Esophagus muscularis mucosa (tissue), 4 donors: ENCODE results near the gene TNS1. TPM values are rescaled to one million over a fixed set of nuclear protein-coding genes. Genes with fewer than 3 reads are reported as not detected.

Experiments
- DNase-seq: peaks from one replicate; pipeline ENCODE4 v3.0.0-alpha.2; 2017; ENCODE audit errors: extremely low spot score
- H3K27ac ChIP-seq, 4 donors: fragments of 200-600 bp; sonication (generic); replicated peaks in 1 of 4; 1 replicate in 3 of 4; 2 replicates in 1 of 4; pipeline ENCODE4 v1.5.1; 2016 to 2019; ENCODE audit warnings: mild to moderate bottlenecking in 1 of 4
- H3K27me3 ChIP-seq, 4 donors: fragments of 200-600 bp; sonication (generic); one replicate each; pipeline versions ENCODE4 v1.5.1 to v1.6.0; 2016 to 2019
- H3K36me3 ChIP-seq, 4 donors: fragments of 200-600 bp; sonication (generic); one replicate each; pipeline ENCODE4 v1.5.1; 2016 to 2019
- H3K4me1 ChIP-seq, 4 donors: fragments of 200-600 bp; sonication (generic); one replicate each; pipeline ENCODE4 v1.5.1; 2016 to 2019
- H3K4me3 ChIP-seq, 4 donors: fragments of 200-600 bp; sonication (generic); 1 replicate in 2 of 4; 2 replicates in 2 of 4; pipeline ENCODE4 v1.5.1; 2016 to 2019; ENCODE audit warnings: mild to moderate bottlenecking in 4 of 4, moderate library complexity in 1 of 4
- H3K9me3 ChIP-seq, 4 donors: fragments of 200-600 bp; sonication (generic); 1 replicate in 3 of 4; 2 replicates in 1 of 4; pipeline ENCODE4 v1.5.1; 2016 to 2019
- CTCF ChIP-seq, 3 experiments: fragments of 200-600 bp in 2 of 3; fragments of 450-650 bp in 1 of 3; sonication (generic) in 2 of 3; IDR thresholded peaks; one replicate each; pipeline ENCODE4 v1.5.1; 2017 to 2019; ENCODE audit warnings: antibody characterized with exemption in 3 of 3, mild to moderate bottlenecking in 2 of 3, moderate library complexity in 1 of 3
- EP300 ChIP-seq: sonication (generic); formaldehyde crosslinking; IDR thresholded peaks from one replicate; pipeline ENCODE4 v1.6.1; 2017; ENCODE audit warnings: antibody characterized with exemption
- POLR2A ChIP-seq: fragments of 450-650 bp; IDR thresholded peaks from one replicate; pipeline ENCODE4 v1.6.1; 2017; ENCODE audit warnings: antibody characterized with exemption, moderate library complexity, mild to moderate bottlenecking, low read depth
- POLR2AphosphoS5 ChIP-seq, 2 donors: sonication (generic); formaldehyde crosslinking; IDR thresholded peaks; one replicate each; pipeline ENCODE4 v1.6.1; 2017; ENCODE audit warnings: antibody characterized with exemption in 2 of 2
- WGBS: methylation state at CpG from one replicate; pipeline ENCODE4 v1.1.5; 2018; 5-methylcytosine and 5-hydroxymethylcytosine counted together
- intact Hi-C: fragments of 100-400 bp; cut with DNase I; formaldehyde crosslinking; loops from one replicate; pipeline ENCODE4 v1.15.1; 2023
- total RNA-seq, 4 donors: library from RNA; depleted of rRNA; stranded (reverse); fragments of >200 nt; gene quantifications; one replicate each; pipeline versions ENCODE4 v1.1.0 to v1.2.1, GENCODE V29; 2016

The TNS1 gene
- total RNA-seq, 4 donors from 2014 or later = 1,001 to 2,170 (median 1,411) TPM

- Histone ChIP-seq H3K4me1 (peaks cover 11 to 46% (median 37%) of the 10 kb centered on the region in 4 donors), H3K36me3 (no peaks in the 10 kb centered on the region), H3K4me3 (no peak overlapping the region), H3K27ac (peak overlapping the region in 1 of 4 donors; percentile 23), H3K27me3 (peaks cover 0 to 46% (median 12%) of the 10 kb centered on the region in 4 donors), H3K9me3 (no peaks in the 10 kb centered on the region)
- 83% methylated on average over 3 of the region's 3 CpGs for WGBS
- TF ChIP-seq CTCF (IDR thresholded peaks at IDR 0.05) (no peak), POLR2A (no peak), POLR2AphosphoS5 (IDR thresholded peaks at IDR 0.05) (no peak), EP300 (no peak)
- intact Hi-C loops = no loop called here
- no peak for DNase-seq
These were observed 2.7 kb upstream of the TNS1 start for GRCh38 chr2:218005486-218005885.

- H3K4me1 ChIP-seq = peaks cover 11 to 41% (median 33%) of the 10 kb centered on the region in 4 donors
- no peaks in the 10 kb centered on the region for H3K9me3 ChIP-seq
- H3K27me3 ChIP-seq = peaks cover 0 to 41% (median 10%) of the 10 kb centered on the region in 4 donors
- no peaks in the 10 kb centered on the region for H3K36me3 ChIP-seq
- DNase-seq = no peak
- no peak overlapping the region for H3K4me3 ChIP-seq
- peak overlapping the region in 2 of 4 donors; percentile 23 to 28 for H3K27ac ChIP-seq
- TF ChIP-seq EP300 = no peak
- no peak for TF ChIP-seq POLR2AphosphoS5 (IDR thresholded peaks at IDR 0.05)
- TF ChIP-seq CTCF (IDR thresholded peaks at IDR 0.05) = no peak
- TF ChIP-seq POLR2A = no peak
- WGBS = 96% methylated on average over 3 of the region's 4 CpGs
- intact Hi-C loops = no loop called here
These were observed 2.2 kb upstream of the TNS1 start for GRCh38 chr2:218005028-218005427.

GRCh38 chr2:218003981-218004419 is 1.2 kb upstream of the TNS1 start:
- H3K27ac ChIP-seq = peak overlapping the region; percentile 70 to 79 (median 73)
- H3K36me3 ChIP-seq = no peaks in the 10 kb centered on the region
- H3K9me3 ChIP-seq = no peaks in the 10 kb centered on the region
- peak; percentile 51 to 52 for TF ChIP-seq POLR2AphosphoS5 (IDR thresholded peaks at IDR 0.05)
- no peak for TF ChIP-seq EP300
- peaks cover 11 to 35% (median 27%) of the 10 kb centered on the region in 4 donors for H3K4me1 ChIP-seq
- intact Hi-C loops = no loop called here
- peaks cover 0 to 31% (median under 1%) of the 10 kb centered on the region in 4 donors for H3K27me3 ChIP-seq
- WGBS = 32% methylated on average over 4 of the region's 6 CpGs
- peak; percentile 93 for DNase-seq
- no peak overlapping the region for H3K4me3 ChIP-seq

- Histone ChIP-seq H3K27ac (peak overlapping the region; percentile 70 to 79 (median 73)), H3K4me3 (peak overlapping the region; percentile 40 to 55 (median 47)), H3K27me3 (peaks cover 0 to 25% (median 0%) of the 10 kb centered on the region in 4 donors), H3K4me1 (peaks cover 11 to 34% (median 25%) of the 10 kb centered on the region in 4 donors), H3K9me3 (no peaks in the 10 kb centered on the region), H3K36me3 (no peaks in the 10 kb centered on the region)
- DNase-seq = no peak
- WGBS = 58% methylated on average over 10 of the region's 11 CpGs
- TF ChIP-seq EP300 (no peak), CTCF (IDR thresholded peaks at IDR 0.05) (no peak), POLR2AphosphoS5 (IDR thresholded peaks at IDR 0.05) (no peak), POLR2A (no peak)
- intact Hi-C loops = no loop called here
These were observed 618 bp upstream of the TNS1 start for GRCh38 chr2:218003281-218003944.

GRCh38 chr2:218002143-218002844 is 501 bp downstream of the TNS1 start:
- peak overlapping the region; percentile 40 to 55 (median 47) for H3K4me3 ChIP-seq
- intact Hi-C loops = no loop called here
- H3K27me3 ChIP-seq = peaks cover 0 to 15% (median 0%) of the 10 kb centered on the region in 4 donors
- no peaks in the 10 kb centered on the region for H3K36me3 ChIP-seq
- H3K4me1 ChIP-seq = peaks cover 11 to 34% (median 25%) of the 10 kb centered on the region in 4 donors
- DNase-seq = no peak
- no peaks in the 10 kb centered on the region for H3K9me3 ChIP-seq
- WGBS = 63% methylated on average over 12 of the region's 12 CpGs
- H3K27ac ChIP-seq = peak overlapping the region; percentile 70 to 79 (median 73)
- TF ChIP-seq POLR2AphosphoS5 (IDR thresholded peaks at IDR 0.05) (no peak), CTCF (IDR thresholded peaks at IDR 0.05) (no peak), EP300 (no peak), POLR2A (no peak)
